ENCODE measurements around the gene USP51.
"Not testable (repeated sequence)": the region's sequence is repeated elsewhere in the genome, so short reads cannot be mapped to it uniquely, and the experiment has no call there.

Gene USP51

DNA sequence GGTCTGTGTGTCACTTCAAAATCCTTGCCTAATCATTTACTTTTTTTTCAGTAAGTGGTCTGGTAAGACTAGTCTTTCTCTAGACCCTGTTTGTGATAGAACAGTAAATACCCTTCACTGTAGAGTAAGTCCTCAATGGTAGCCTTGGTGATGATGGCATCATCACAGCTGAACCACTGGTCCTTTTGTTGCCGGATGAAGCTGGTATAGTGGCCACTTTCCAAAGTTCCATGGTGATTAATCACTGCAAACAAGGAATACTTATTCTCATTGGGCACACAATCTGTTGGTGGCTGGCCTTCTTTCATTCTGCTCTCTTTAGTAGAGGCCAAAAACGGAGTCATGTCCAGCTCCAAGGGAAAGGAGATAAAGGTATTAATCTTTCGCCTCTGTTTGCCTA lies 2.9 kb downstream of the USP51 start:
- no peak overlapping the region for H4K8ac ChIP-seq (ENCODE audit: low read depth, low read length)
- no CpG with 5 or more reads among the region's 3 CpGs for WGBS (ENCODE audit: extremely low coverage, insufficient coverage, low lambda C conversion rate)
- H3K27me3 ChIP-seq (ENCODE audit: insufficient read depth, low read length, poor library complexity), result no peaks in the 10 kb centered on the region
- H2BK5ac ChIP-seq (ENCODE audit: low read length), result no peak overlapping the region
- H3K56ac ChIP-seq (ENCODE audit: low read length), result no peak overlapping the region
- H3K36me3 ChIP-seq (ENCODE audit: control insufficient read depth, insufficient read depth, low read length), result no peaks in the 10 kb centered on the region
- H3K79me2 ChIP-seq (ENCODE audit: control insufficient read depth, insufficient read depth, low read length), result no peaks in the 10 kb centered on the region
- no peak overlapping the region for H3K4ac ChIP-seq (ENCODE audit: low read depth, low read length)
- H3K4me1 ChIP-seq (ENCODE audit: control insufficient read depth, low read depth, low read length), result no peaks in the 10 kb centered on the region
- no peak overlapping the region for H2AK5ac ChIP-seq (ENCODE audit: low read length)
- H3K27ac ChIP-seq (ENCODE audit: low read depth, low read length), result no peak overlapping the region
- DNase-seq, result no peak
- no peak overlapping the region for H2BK15ac ChIP-seq (replicated peaks; ENCODE audit: low read depth)
- H4K5ac ChIP-seq (ENCODE audit: low read length), result no peak overlapping the region
- H3K79me1 ChIP-seq (ENCODE audit: low read length), result no peaks in the 10 kb centered on the region
- no peak overlapping the region for H2BK120ac ChIP-seq (ENCODE audit: low read depth, low read length)
- no peak overlapping the region for H3K9ac ChIP-seq (ENCODE audit: low read length)
- no peak overlapping the region for H3K18ac ChIP-seq (ENCODE audit: low read length)
- H3K4me2 ChIP-seq (ENCODE audit: low read length), result no peak overlapping the region
- H3K23ac ChIP-seq (ENCODE audit: low read length), result no peak overlapping the region
- H3K4me3 ChIP-seq (ENCODE audit: low read length), result no peak overlapping the region

DNA sequence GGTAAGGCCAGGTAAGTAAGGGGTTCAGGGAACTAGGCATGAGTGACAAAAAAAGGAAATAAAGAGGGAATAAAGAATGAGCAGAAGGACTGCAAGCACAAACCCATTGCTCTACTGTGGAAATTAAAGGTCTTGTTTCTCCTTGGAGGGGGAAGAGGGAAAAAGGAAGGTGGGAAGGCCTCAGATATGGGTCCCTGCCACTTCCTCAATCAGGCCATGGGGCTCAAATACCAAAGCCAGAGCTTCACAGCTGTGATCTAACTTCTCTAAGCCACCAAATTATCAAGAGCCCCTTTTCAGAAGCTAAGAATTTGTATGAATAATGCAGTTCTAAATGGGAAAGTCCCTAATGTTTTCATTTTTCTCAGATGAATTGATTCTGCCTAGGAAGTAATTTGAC lies 4.7 kb downstream of the USP51 start:
- H3K27me3 ChIP-seq (ENCODE audit: insufficient read depth, low read length, poor library complexity), result no peaks in the 10 kb centered on the region
- no peak overlapping the region for H2BK120ac ChIP-seq (ENCODE audit: low read depth, low read length)
- no peak overlapping the region for H3K4me3 ChIP-seq (ENCODE audit: low read length)
- H3K18ac ChIP-seq (ENCODE audit: low read length), result no peak overlapping the region
- DNase-seq, result no peak
- H2BK5ac ChIP-seq (ENCODE audit: low read length), result no peak overlapping the region
- H3K56ac ChIP-seq (ENCODE audit: low read length), result no peak overlapping the region
- no peaks in the 10 kb centered on the region for H3K79me2 ChIP-seq (ENCODE audit: control insufficient read depth, insufficient read depth, low read length)
- H3K36me3 ChIP-seq (ENCODE audit: control insufficient read depth, insufficient read depth, low read length), result no peaks in the 10 kb centered on the region
- H2BK15ac ChIP-seq (replicated peaks; ENCODE audit: low read depth), result no peak overlapping the region
- H4K8ac ChIP-seq (ENCODE audit: low read depth, low read length), result no peak overlapping the region
- H3K4me2 ChIP-seq (ENCODE audit: low read length), result no peak overlapping the region
- no peak overlapping the region for H3K27ac ChIP-seq (ENCODE audit: low read depth, low read length)
- H4K5ac ChIP-seq (ENCODE audit: low read length), result no peak overlapping the region
- H3K4ac ChIP-seq (ENCODE audit: low read depth, low read length), result no peak overlapping the region
- H3K4me1 ChIP-seq (ENCODE audit: control insufficient read depth, low read depth, low read length), result no peaks in the 10 kb centered on the region
- H3K79me1 ChIP-seq (ENCODE audit: low read length), result no peaks in the 10 kb centered on the region
- no peak overlapping the region for H3K23ac ChIP-seq (ENCODE audit: low read length)
- no peak overlapping the region for H3K9ac ChIP-seq (ENCODE audit: low read length)
- H2AK5ac ChIP-seq (ENCODE audit: low read length), result no peak overlapping the region

DNA sequence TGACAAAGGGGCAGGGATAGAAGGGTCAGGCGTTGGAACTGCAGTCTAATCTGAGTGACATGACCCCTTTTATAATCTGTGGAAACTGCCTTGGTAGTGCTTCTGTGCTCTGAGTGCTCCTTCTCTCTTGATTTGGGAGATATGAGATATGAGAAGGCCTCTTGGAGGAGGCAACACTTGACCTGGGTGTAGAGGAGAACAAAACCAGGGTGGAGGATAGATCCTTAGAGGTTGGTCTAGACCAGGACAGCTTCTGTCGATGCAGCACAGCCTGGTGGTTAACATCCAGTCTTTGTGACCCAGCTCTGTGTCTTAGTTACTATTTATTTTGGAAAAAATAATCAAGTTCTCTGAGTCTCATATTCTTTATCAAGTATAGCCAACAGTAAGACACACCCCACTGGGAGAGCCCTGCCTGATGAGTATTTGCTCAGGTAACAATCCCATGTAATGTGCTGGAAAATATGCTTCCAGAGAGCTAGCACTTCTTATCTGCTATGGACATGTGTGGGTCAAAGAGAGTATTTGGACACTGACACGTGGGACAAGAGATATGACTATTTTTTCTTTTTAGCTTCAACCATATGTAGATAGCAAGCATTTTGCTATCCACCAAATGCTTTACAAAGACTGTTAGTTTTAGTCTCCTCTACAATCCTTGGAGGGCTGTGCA lies 9.1 kb downstream of the USP51 start:
- Histone ChIP-seq H2BK15ac (replicated peaks; ENCODE audit: low read depth) (no peak overlapping the region), H3K4ac (ENCODE audit: low read depth, low read length) (no peak overlapping the region), H3K79me2 (ENCODE audit: control insufficient read depth, insufficient read depth, low read length) (no peaks in the 10 kb centered on the region), H3K4me2 (ENCODE audit: low read length) (no peak overlapping the region), H3K9ac (ENCODE audit: low read length) (no peak overlapping the region), H3K56ac (ENCODE audit: low read length) (no peak overlapping the region), H3K36me3 (ENCODE audit: control insufficient read depth, insufficient read depth, low read length) (no peaks in the 10 kb centered on the region), H4K5ac (ENCODE audit: low read length) (no peak overlapping the region), H2BK120ac (ENCODE audit: low read depth, low read length) (no peak overlapping the region), H2BK5ac (ENCODE audit: low read length) (no peak overlapping the region), H3K18ac (ENCODE audit: low read length) (no peak overlapping the region), H3K79me1 (ENCODE audit: low read length) (no peaks in the 10 kb centered on the region), H3K27me3 (ENCODE audit: insufficient read depth, low read length, poor library complexity) (no peaks in the 10 kb centered on the region), H3K4me1 (ENCODE audit: control insufficient read depth, low read depth, low read length) (no peaks in the 10 kb centered on the region), H4K8ac (ENCODE audit: low read depth, low read length) (no peak overlapping the region), H3K27ac (ENCODE audit: low read depth, low read length) (no peak overlapping the region), H2AK5ac (ENCODE audit: low read length) (no peak overlapping the region), H3K4me3 (ENCODE audit: low read length) (no peak overlapping the region), H3K23ac (ENCODE audit: low read length) (no peak overlapping the region)
- DNase-seq, result no peak
- WGBS (ENCODE audit: extremely low coverage, insufficient coverage, low lambda C conversion rate), result no CpG with 5 or more reads among the region's 3 CpGs

DNA sequence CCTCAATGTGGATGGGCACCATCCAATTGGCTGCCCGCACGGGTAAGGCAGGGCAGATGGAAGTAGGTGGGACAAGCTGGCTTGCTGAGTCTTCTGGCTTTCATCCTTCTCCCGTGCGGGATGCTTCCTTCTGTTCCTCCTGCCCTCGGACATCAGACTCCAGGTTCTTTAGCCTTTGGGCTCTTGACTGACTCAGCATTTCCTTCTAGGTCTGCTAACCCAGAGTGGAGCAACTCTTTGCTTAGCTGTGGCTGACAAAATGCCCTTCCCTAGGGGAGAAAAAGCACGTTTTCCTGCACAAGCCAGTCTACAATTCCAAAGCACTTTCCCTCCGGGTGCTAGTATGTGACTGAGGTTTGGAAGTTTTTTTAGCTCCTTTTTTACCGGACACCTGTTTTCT lies 9.7 kb downstream of the USP51 start:
- H2BK120ac ChIP-seq (ENCODE audit: low read depth, low read length); H3K56ac ChIP-seq (ENCODE audit: low read length); H3K27me3 ChIP-seq (ENCODE audit: insufficient read depth, low read length, poor library complexity); H3K9ac ChIP-seq (ENCODE audit: low read length); H3K4me3 ChIP-seq (ENCODE audit: low read length); H3K27ac ChIP-seq (ENCODE audit: low read depth, low read length); H3K4me2 ChIP-seq (ENCODE audit: low read length); H3K79me2 ChIP-seq (ENCODE audit: control insufficient read depth, insufficient read depth, low read length); H3K79me1 ChIP-seq (ENCODE audit: low read length); H3K36me3 ChIP-seq (ENCODE audit: control insufficient read depth, insufficient read depth, low read length); H2BK5ac ChIP-seq (ENCODE audit: low read length); H2BK15ac ChIP-seq (replicated peaks; ENCODE audit: low read depth); DNase-seq; H4K5ac ChIP-seq (ENCODE audit: low read length); H2AK5ac ChIP-seq (ENCODE audit: low read length); H3K23ac ChIP-seq (ENCODE audit: low read length); H4K8ac ChIP-seq (ENCODE audit: low read depth, low read length); H3K4ac ChIP-seq (ENCODE audit: low read depth, low read length); H3K4me1 ChIP-seq (ENCODE audit: control insufficient read depth, low read depth, low read length); H3K18ac ChIP-seq (ENCODE audit: low read length): not testable (repeated sequence)
- no CpG with 5 or more reads among the region's 8 CpGs for WGBS (ENCODE audit: extremely low coverage, insufficient coverage, low lambda C conversion rate)

DNA sequence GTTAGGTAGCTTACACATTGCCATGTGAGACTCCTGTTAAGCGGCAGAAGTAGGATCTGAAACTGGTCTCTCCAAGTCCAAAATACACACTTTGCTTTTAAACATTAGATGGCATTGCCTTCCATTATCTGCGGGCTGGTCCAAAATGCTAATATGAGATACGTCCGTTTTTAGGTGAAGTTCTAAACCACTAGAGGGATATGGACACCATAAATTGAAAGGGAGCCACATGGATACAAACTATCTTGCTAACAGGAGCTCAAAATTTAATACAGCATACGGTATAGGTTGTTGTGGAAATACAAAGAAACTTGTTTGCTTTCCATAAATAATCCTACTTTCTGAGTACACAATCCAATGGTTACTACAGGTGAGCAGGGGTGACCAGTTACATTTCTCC lies 23.9 kb downstream of the USP51 start:
- not testable (repeated sequence) for H2BK120ac ChIP-seq (ENCODE audit: low read depth, low read length); H3K4ac ChIP-seq (ENCODE audit: low read depth, low read length); H2AK5ac ChIP-seq (ENCODE audit: low read length); H3K36me3 ChIP-seq (ENCODE audit: control insufficient read depth, insufficient read depth, low read length); H3K27ac ChIP-seq (ENCODE audit: low read depth, low read length); H3K18ac ChIP-seq (ENCODE audit: low read length); DNase-seq; H2BK15ac ChIP-seq (replicated peaks; ENCODE audit: low read depth); H3K4me1 ChIP-seq (ENCODE audit: control insufficient read depth, low read depth, low read length); H3K23ac ChIP-seq (ENCODE audit: low read length); H3K27me3 ChIP-seq (ENCODE audit: insufficient read depth, low read length, poor library complexity); H3K79me2 ChIP-seq (ENCODE audit: control insufficient read depth, insufficient read depth, low read length); H3K4me2 ChIP-seq (ENCODE audit: low read length); H3K79me1 ChIP-seq (ENCODE audit: low read length); H4K8ac ChIP-seq (ENCODE audit: low read depth, low read length); H3K4me3 ChIP-seq (ENCODE audit: low read length); H2BK5ac ChIP-seq (ENCODE audit: low read length); H4K5ac ChIP-seq (ENCODE audit: low read length); H3K9ac ChIP-seq (ENCODE audit: low read length); H3K56ac ChIP-seq (ENCODE audit: low read length)
- WGBS (ENCODE audit: extremely low coverage, insufficient coverage, low lambda C conversion rate), result no CpG with 5 or more reads among the region's 5 CpGs

DNA sequence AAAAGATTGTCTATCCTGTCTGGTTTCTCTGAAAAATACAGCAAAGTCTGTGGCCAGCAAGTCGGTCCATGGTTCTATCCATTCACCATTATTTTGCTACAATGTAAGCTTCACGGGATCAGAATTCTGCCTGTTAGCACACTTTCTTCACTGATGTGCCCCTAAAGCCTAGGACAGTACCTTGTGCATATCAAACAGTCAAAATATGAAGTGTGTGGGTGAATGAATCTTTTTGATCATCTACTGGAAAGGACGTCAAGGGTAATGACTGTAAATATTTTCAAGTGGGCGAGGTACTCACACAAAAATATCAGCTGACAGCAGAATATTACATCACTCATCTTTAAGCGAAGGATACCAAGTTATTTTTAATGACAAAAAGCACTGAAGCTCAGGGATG lies 24.5 kb downstream of the USP51 start:
- H3K56ac ChIP-seq (ENCODE audit: low read length); H3K79me2 ChIP-seq (ENCODE audit: control insufficient read depth, insufficient read depth, low read length); H3K4me3 ChIP-seq (ENCODE audit: low read length); DNase-seq; H3K4ac ChIP-seq (ENCODE audit: low read depth, low read length); H4K8ac ChIP-seq (ENCODE audit: low read depth, low read length); H2AK5ac ChIP-seq (ENCODE audit: low read length); H4K5ac ChIP-seq (ENCODE audit: low read length); H2BK5ac ChIP-seq (ENCODE audit: low read length); H3K4me1 ChIP-seq (ENCODE audit: control insufficient read depth, low read depth, low read length); H3K27me3 ChIP-seq (ENCODE audit: insufficient read depth, low read length, poor library complexity); H3K36me3 ChIP-seq (ENCODE audit: control insufficient read depth, insufficient read depth, low read length); H3K27ac ChIP-seq (ENCODE audit: low read depth, low read length); H3K23ac ChIP-seq (ENCODE audit: low read length); H2BK120ac ChIP-seq (ENCODE audit: low read depth, low read length); H3K79me1 ChIP-seq (ENCODE audit: low read length); H3K9ac ChIP-seq (ENCODE audit: low read length); H2BK15ac ChIP-seq (replicated peaks; ENCODE audit: low read depth); H3K4me2 ChIP-seq (ENCODE audit: low read length); H3K18ac ChIP-seq (ENCODE audit: low read length): not testable (repeated sequence)
- WGBS (ENCODE audit: extremely low coverage, insufficient coverage, low lambda C conversion rate), result no CpG with 5 or more reads among the region's 5 CpGs

All from mesendoderm (in vitro differentiated cells).